OCI-M2 (cell line): ENCODE measurements around the gene GARIN3.
"Not testable (repeated sequence)": the region's sequence is repeated elsewhere in the genome, so short reads cannot be mapped to it uniquely, and the experiment has no call there.

ENCODE experiments used
- DNase-seq: peaks from one replicate; lab custom pipeline; 2025; ENCODE audit not compliant: unreplicated experiment; lab: John Stamatoyannopoulos, UW

Gene GARIN3

GRCh38 chr5:157166214-157167213 lies at the start of gene GARIN3:
Gene GARIN3, minus strand, starts transcription at chr5:157166264. Its CDS starts 96 bp downstream, at chr5:157166168.
- DNase-seq = no peak

GRCh38 chr5:157215514-157216167 lies 49.6 kb upstream of the GARIN3 start:
- DNase-seq = no peak

- no peak for DNase-seq
Observed at GRCh38 chr5:157214861-157215513, 48.9 kb upstream of the GARIN3 start.

GRCh38 chr5:157214415-157214814 lies 48.4 kb upstream of the GARIN3 start:
- DNase-seq = no peak

GRCh38 chr5:157213527-157214243 lies 47.6 kb upstream of the GARIN3 start:
- no peak for DNase-seq

GRCh38 chr5:157212307-157212706 lies 46.2 kb upstream of the GARIN3 start:
- no peak for DNase-seq

GRCh38 chr5:157210652-157211051 lies 44.6 kb upstream of the GARIN3 start:
- not testable (repeated sequence) for DNase-seq

- no peak for DNase-seq
Observed at GRCh38 chr5:157205708-157206107, 39.6 kb upstream of the GARIN3 start.

- no peak for DNase-seq
Observed at GRCh38 chr5:157204765-157205164, 38.7 kb upstream of the GARIN3 start.

GRCh38 chr5:157203417-157203816 lies 37.4 kb upstream of the GARIN3 start:
- no peak for DNase-seq

- DNase-seq = no peak
Observed at GRCh38 chr5:157201857-157202256, 35.8 kb upstream of the GARIN3 start.

GRCh38 chr5:157198277-157198986 lies 32.4 kb upstream of the GARIN3 start:
- no peak for DNase-seq

- no peak for DNase-seq
Observed at GRCh38 chr5:157197086-157197485, 31.0 kb upstream of the GARIN3 start.

- no peak for DNase-seq
Observed at GRCh38 chr5:157196045-157196444, 30.0 kb upstream of the GARIN3 start.

- no peak for DNase-seq
Observed at GRCh38 chr5:157193699-157194424, 27.8 kb upstream of the GARIN3 start.

GRCh38 chr5:157189223-157189622 lies 23.2 kb upstream of the GARIN3 start:
- no peak for DNase-seq

GRCh38 chr5:157188270-157188669 lies 22.2 kb upstream of the GARIN3 start:
- no peak for DNase-seq

- no peak for DNase-seq
Observed at GRCh38 chr5:157187046-157187754, 21.1 kb upstream of the GARIN3 start.
